Subcutaneous abdominal adipose tissue (tissue), 5 donors: ENCODE measurements around the gene AIG1.
"Not testable (repeated sequence)": the region's sequence is repeated elsewhere in the genome, so short reads cannot be mapped to it uniquely, and the experiment has no call there.

Experiments
- H3K27ac ChIP-seq: one replicate; pipeline ENCODE4 v1.7.0; 2013; ENCODE audit warnings: low read depth, mild to moderate bottlenecking, inconsistent platforms, low read length, moderate library complexity
- H3K27me3 ChIP-seq, 5 donors: one replicate each; pipeline ENCODE4 v1.7.0; 2013; ENCODE audit warnings: low read length in 5 of 5, inconsistent platforms in 1 of 5; ENCODE audit not compliant: control insufficient read depth in 5 of 5, insufficient read depth in 4 of 5
- H3K36me3 ChIP-seq, 5 donors: one replicate each; pipeline ENCODE4 v1.7.0; 2013; ENCODE audit warnings: low read length in 5 of 5; ENCODE audit not compliant: control insufficient read depth in 5 of 5, insufficient read depth in 5 of 5
- H3K4me1 ChIP-seq, 5 donors: one replicate each; pipeline ENCODE4 v1.7.0; 2013; ENCODE audit warnings: low read length in 5 of 5, mild to moderate bottlenecking in 3 of 5, moderate library complexity in 1 of 5; ENCODE audit not compliant: control insufficient read depth in 5 of 5, insufficient read depth in 5 of 5
- H3K4me3 ChIP-seq, 5 donors: one replicate each; pipeline ENCODE4 v1.7.0; 2013; ENCODE audit warnings: low read length in 5 of 5, low read depth in 1 of 5
- H3K9ac ChIP-seq, 5 donors: one replicate each; pipeline ENCODE4 v1.7.0; 2013; ENCODE audit warnings: low read length in 5 of 5, mild to moderate bottlenecking in 4 of 5, moderate library complexity in 3 of 5
- H3K9me3 ChIP-seq, 5 donors: one replicate each; pipeline ENCODE4 v1.7.0; 2013; ENCODE audit warnings: low read length in 5 of 5; ENCODE audit not compliant: control insufficient read depth in 5 of 5
- donor health status: healthy.
- donor health status: healthy.
- donor health status: healthy.
- donor health status: healthy.
- donor health status: healthy.

The AIG1 gene, protein sequence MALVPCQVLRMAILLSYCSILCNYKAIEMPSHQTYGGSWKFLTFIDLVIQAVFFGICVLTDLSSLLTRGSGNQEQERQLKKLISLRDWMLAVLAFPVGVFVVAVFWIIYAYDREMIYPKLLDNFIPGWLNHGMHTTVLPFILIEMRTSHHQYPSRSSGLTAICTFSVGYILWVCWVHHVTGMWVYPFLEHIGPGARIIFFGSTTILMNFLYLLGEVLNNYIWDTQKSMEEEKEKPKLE

DNA sequence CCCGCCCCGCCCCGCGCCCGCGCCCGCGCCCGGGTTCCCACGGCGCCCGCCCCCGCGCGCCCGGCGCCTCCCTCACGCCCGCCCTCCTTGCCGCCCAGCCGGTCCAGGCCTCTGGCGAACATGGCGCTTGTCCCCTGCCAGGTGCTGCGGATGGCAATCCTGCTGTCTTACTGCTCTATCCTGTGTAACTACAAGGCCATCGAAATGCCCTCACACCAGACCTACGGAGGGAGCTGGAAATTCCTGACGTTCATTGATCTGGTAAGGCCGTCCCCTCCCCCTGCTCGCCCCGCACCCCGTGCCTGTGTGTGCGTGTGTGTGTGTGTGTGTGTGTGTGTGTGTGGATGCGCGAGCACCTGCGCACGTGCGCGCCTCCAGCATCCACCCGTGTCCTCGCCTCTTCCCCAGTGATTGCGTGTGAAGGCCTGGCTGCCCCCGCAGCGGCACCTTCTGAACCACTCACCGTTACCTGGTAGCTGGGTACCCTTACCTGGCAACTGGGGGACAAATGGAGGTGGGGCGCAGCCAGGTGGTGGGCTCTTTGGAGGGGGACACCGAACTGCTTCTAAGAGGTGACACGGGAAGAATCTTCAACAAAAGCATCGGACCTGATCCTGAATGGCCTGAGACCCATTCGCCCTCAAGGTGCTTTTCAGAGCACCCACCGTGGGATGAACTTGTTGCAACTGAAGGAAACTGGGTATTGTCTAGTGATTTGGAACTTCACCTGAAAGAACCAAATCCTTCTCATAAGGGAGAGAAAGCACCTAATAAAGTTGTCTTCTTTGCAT lies at the start of gene AIG1:
TSS of gene AIG1 (plus strand) at position 84 of the 791 bp plus-strand sequence. CDS start at position 121, 37 bp downstream.
- Histone ChIP-seq H3K9ac (peak within 1 kb of the TSS; percentile 58 to 94 (median 92)), H3K4me3 (peak within 1 kb of the TSS; percentile 78 to 86 (median 80)), H3K4me1 (peaks cover 0 to 29% (median 22%) of the 10 kb centered on the region in 5 donors)

GRCh38 chr6:143014764-143015163 lies 45.9 kb upstream of the AIG1 start:
- Histone ChIP-seq H3K4me3 (no peak overlapping the region), H3K9me3 (no peaks in the 10 kb centered on the region), H3K9ac (no peak overlapping the region), H3K27ac (no peak overlapping the region), H3K36me3 (no peaks in the 10 kb centered on the region), H3K27me3 (no peaks in the 10 kb centered on the region), H3K4me1 (no peaks in the 10 kb centered on the region)

More for the DNA sequence above, at the start of gene AIG1:
- Histone ChIP-seq H3K9me3 (no peaks in the 10 kb centered on the region), H3K36me3 (no peaks in the 10 kb centered on the region), H3K27ac (peak within 1 kb of the TSS; percentile 95), H3K27me3 (no peaks in the 10 kb centered on the region)

DNA sequence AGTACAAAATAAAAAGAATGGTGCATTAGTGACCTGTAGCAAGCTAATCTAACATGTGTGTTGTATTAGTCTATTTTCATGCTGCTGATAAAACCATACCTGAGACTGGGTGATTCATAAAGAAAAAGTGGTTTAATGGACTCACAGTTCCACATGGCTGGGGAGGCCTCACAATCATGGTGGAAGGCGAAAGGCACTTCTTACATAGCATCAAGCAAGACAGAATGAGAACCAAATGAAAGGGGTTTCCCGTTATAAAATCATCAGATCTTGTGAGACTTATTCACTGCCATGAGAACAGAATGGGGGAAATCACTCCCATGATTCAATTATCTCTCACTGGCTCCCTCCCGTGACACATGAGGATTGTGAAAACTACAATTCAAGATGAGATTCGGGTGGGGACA lies 45.4 kb upstream of the AIG1 start:
- Histone ChIP-seq H3K27me3 (no peaks in the 10 kb centered on the region), H3K36me3 (no peaks in the 10 kb centered on the region), H3K4me3 (no peak overlapping the region), H3K9me3 (no peaks in the 10 kb centered on the region), H3K27ac (no peak overlapping the region), H3K9ac (no peak overlapping the region), H3K4me1 (no peaks in the 10 kb centered on the region)

- H3K4me3 ChIP-seq = no peak overlapping the region
- H3K36me3 ChIP-seq = no peaks in the 10 kb centered on the region
- H3K9me3 ChIP-seq = no peaks in the 10 kb centered on the region
- no peaks in the 10 kb centered on the region for H3K4me1 ChIP-seq
- no peak overlapping the region for H3K27ac ChIP-seq
- no peak overlapping the region for H3K9ac ChIP-seq
- H3K27me3 ChIP-seq = no peaks in the 10 kb centered on the region
Measured at GRCh38 chr6:143018955-143019354, 41.7 kb upstream of the AIG1 start.

DNA sequence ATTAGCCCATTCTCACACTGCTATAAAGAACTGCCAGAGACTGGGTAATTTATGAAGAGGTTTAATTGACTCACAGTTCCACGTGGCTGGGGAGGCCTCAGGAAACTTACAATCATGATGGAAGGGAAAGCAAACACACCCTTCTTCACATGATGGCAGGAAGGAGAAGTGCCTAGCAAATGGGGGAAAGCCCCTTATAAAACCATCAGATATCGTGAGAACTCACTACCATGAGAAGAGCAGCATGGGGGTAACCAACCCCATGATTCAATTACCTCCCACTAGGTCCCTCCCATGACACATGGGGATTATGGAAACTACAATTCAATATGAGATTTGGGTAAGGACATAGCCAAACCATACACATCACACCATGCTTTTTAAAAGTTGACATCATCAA lies 39.8 kb upstream of the AIG1 start:
- not testable (repeated sequence) for H3K9ac ChIP-seq, H3K9me3 ChIP-seq, H3K4me3 ChIP-seq, H3K4me1 ChIP-seq, H3K27me3 ChIP-seq, H3K27ac ChIP-seq, H3K36me3 ChIP-seq

- Histone ChIP-seq H3K36me3 (no peaks in the 10 kb centered on the region), H3K27me3 (no peaks in the 10 kb centered on the region), H3K4me3 (no peak overlapping the region), H3K27ac (no peak overlapping the region), H3K9me3 (no peaks in the 10 kb centered on the region), H3K4me1 (peaks cover 0 to under 1% (median 0%) of the 10 kb centered on the region in 5 donors), H3K9ac (no peak overlapping the region)
Measured at GRCh38 chr6:143021543-143021942, 39.1 kb upstream of the AIG1 start.

DNA sequence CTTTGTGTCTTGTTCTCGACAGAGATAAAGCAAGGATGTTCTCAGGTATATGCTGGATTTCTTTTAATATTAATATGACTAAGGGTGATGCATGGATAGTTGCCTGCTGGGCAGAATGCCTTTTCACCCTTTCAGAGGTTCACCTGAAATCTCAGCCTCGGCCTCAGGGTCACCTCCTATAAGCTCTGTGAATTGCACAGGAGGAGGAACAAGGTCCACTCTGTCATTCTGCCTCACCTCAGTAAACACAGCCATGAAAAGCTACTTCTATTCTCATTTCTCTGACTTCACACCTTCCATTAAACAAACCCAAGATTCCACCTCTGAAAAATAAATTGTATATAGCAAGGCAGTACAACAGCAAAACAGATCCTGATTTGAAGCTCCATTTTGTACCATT lies 38.1 kb upstream of the AIG1 start:
- no peaks in the 10 kb centered on the region for H3K27me3 ChIP-seq
- H3K4me1 ChIP-seq = peaks cover 0 to 7% (median 0%) of the 10 kb centered on the region in 5 donors
- H3K9ac ChIP-seq = no peak overlapping the region
- H3K27ac ChIP-seq = no peak overlapping the region
- H3K4me3 ChIP-seq = no peak overlapping the region
- no peaks in the 10 kb centered on the region for H3K36me3 ChIP-seq
- no peaks in the 10 kb centered on the region for H3K9me3 ChIP-seq

DNA sequence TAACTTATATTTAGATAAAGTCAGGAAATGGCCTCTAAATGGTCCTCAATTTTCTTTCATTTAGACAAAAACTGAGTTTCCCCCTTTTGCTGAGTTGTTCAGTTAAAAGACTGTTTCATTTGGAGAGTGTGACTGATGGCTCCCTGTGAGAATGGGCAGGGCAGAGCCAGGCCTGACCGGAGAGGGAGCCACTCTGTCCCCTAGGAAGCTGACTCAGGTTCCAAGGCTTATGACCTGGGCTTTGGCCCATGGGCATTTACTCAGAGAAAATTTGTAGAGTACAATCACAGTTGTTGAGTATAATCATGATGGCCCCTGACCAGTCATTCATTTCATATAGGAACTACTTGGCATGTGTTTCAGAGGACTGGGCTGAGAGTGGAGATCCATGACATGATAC lies 37.0 kb upstream of the AIG1 start:
- Histone ChIP-seq H3K9me3 (no peaks in the 10 kb centered on the region), H3K4me3 (no peak overlapping the region), H3K27ac (no peak overlapping the region), H3K27me3 (no peaks in the 10 kb centered on the region), H3K9ac (no peak overlapping the region), H3K36me3 (no peaks in the 10 kb centered on the region), H3K4me1 (peaks cover 0 to 7% (median 0%) of the 10 kb centered on the region in 5 donors)

DNA sequence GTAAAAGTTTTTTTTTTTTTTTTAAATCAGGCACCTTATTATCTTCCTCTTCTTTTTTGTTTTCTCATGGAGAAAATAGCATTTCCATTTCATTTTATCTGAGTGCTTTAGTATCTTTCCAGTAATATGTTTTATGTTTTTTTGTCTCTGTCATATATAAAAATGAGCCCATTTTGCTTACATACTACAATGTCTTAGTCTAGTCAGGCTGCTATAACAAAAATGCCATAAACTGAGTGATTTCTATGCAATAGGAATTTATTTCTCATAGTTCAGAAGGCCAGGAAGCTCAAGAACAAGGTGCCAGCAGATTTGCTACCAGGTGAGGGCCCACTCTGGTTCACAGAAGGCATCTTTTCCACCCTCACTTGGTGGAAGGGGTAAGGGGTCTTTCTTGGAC lies 35.7 kb upstream of the AIG1 start:
- Histone ChIP-seq H3K27ac (no peak overlapping the region), H3K4me3 (no peak overlapping the region), H3K4me1 (peaks cover 0 to 7% (median 0%) of the 10 kb centered on the region in 5 donors), H3K9ac (no peak overlapping the region), H3K36me3 (no peaks in the 10 kb centered on the region), H3K9me3 (no peaks in the 10 kb centered on the region), H3K27me3 (no peaks in the 10 kb centered on the region)

DNA sequence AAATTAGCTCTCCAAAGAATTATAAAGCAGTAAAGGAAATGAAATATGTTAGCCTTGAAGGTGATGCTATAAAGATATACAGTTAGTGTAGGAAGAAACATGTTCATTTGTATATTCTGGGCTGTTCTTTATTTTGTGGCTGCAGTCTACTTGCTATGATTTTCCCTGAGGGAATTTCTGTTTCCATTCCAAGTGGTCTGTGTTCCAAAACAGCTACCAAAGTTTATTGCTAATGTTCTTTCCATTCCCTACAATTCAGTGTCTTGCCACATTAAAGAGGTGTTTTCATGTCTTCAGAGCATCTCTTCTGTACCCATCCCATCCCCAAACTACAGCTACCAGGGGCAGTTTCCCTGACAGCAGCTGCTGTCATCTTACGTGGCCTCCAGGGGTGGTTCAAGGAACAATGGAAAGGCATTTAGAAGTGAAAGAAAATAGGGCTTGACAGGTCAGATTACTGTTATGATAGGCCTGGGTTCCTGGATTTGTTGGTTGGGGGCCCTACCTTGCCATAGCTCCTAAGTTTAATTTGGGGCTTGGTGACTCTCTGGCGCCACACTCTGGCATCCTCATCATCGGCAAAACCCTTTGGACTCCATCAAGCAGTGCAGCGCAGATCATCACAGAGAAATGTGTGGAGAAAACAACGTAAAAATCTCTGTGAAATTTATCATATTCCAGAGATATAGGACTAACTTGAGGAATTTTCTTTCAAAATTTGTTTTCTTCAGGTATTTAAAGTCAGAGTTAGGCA lies 33.8 kb upstream of the AIG1 start:
- Histone ChIP-seq H3K4me1 (peaks cover 0 to 7% (median 0%) of the 10 kb centered on the region in 5 donors), H3K9me3 (no peaks in the 10 kb centered on the region), H3K9ac (no peak overlapping the region), H3K4me3 (no peak overlapping the region), H3K36me3 (no peaks in the 10 kb centered on the region), H3K27ac (no peak overlapping the region), H3K27me3 (no peaks in the 10 kb centered on the region)
